Activated CD8-positive, alpha-beta T cell treated with anti-CD3 and anti-CD28 coated beads for 36 hours (primary cell): ENCODE data around the gene ZNF148. TPM values are rescaled to one million over a fixed set of nuclear protein-coding genes. Genes with fewer than 3 reads are reported as not detected.
A peak's percentile ranks its signal among the peaks of the same experiment; 100 is the strongest.

Experiments
- ATAC-seq: fragments of 200-7000 bp; cut with Tn5 transposase; one replicate; pipeline ENCODE4 v1.10.0; 2021; ENCODE audit warnings: mild to moderate bottlenecking, moderate library complexity
- CTCF ChIA-PET: fragments of 350-600 bp; sonication (Branson Sonifier 250); formaldehyde crosslinking; loops from one replicate; lab custom pipeline; 2021; ENCODE audit warnings: antibody characterized with exemption; lab: Charles Lee
- POLR2A ChIA-PET: fragments of 350-600 bp; sonication (Branson Sonifier 250); formaldehyde crosslinking; loops from one replicate; lab custom pipeline; 2021; ENCODE audit warnings: antibody characterized with exemption; lab: Charles Lee
- DNase-seq: peaks from one replicate; pipeline ENCODE4 v3.0.0-alpha.2; 2020
- H3K27ac Mint-ChIP-seq: one replicate; pipeline ENCODE4 v1.8.0; 2021; ENCODE audit warnings: mild to moderate bottlenecking, mixed read lengths
- H3K27me3 Mint-ChIP-seq: one replicate; pipeline ENCODE4 v1.8.0; 2021; ENCODE audit warnings: mixed read lengths
- H3K36me3 Mint-ChIP-seq: one replicate; pipeline ENCODE4 v1.8.0; 2021; ENCODE audit warnings: low read depth, mixed read lengths
- H3K4me1 Mint-ChIP-seq: one replicate; pipeline ENCODE4 v1.8.0; 2021; ENCODE audit warnings: low read depth, mixed read lengths
- H3K4me3 Mint-ChIP-seq: one replicate; pipeline ENCODE4 v1.8.0; 2021; ENCODE audit warnings: mild to moderate bottlenecking, moderate library complexity, mixed read lengths
- H3K9me3 Mint-ChIP-seq: one replicate; pipeline ENCODE4 v1.8.0; 2021; ENCODE audit warnings: mixed read lengths
- intact Hi-C: fragments of 100-400 bp; cut with micrococcal nuclease; formaldehyde crosslinking; loops from one replicate; pipeline ENCODE4 v1.10.0; 2022
- total RNA-seq, 2 experiments: library from RNA; stranded (reverse); gene quantifications; one replicate each; pipeline ENCODE4 v1.2.3, GENCODE V29; 2021
- TF ChIP-seq, protein P1 (sequence below): fragments of 200-600 bp; IDR thresholded peaks from one replicate; pipeline ENCODE4 v1.8.0; 2022; ENCODE audit warnings: antibody characterized with exemption, mild to moderate bottlenecking

Gene ZNF148
- total RNA-seq, 2 experiments from 2014 or later = 36.3 to 36.9 TPM

DNA sequence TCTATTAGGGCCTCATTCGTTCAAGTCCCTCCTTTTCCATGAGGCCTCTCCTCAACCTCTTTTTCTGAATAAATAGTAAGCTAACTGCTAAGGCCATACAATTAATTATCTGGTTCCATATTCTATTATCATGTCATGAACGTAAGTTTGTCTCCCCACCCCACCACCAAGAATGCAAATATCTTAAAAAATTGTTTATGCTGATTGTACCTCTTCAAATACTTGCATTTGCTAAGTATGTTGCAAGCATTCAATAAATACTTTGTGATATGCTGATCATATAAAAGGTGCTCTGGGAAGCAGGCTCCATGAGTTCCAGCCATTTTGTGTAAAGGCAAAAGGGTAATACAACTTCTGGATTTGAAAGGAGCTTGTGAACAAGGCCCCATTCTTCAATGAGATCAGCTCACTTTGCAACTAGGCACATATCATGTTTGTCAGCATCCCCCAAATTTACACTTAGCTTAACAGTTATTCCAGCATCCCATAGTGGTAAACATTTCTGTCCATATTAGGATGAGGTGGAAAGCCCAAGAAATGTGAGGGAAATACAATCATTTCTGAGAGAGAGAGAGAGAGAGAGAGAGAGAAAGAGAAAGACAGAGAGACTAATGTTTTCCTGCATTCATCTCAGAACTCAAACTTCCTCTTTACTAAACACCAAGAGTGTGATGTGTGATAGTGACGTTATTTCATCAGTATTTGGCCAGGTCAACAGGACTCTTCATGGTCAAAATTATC is 195.8 kb downstream of the ZNF148 start:
- ATAC-seq (no peak), DNase-seq (no peak)
- H3K27ac Mint-ChIP-seq = peak overlapping the region; percentile 17
- ChIA-PET POLR2A (interaction anchor here (0.6 kb wide), 1 partner anchor 130 kb away, joined by 3 read pairs; no protein-coding TSS in a partner anchor), CTCF (interaction anchor here (1.1 to 1.2 kb wide), 2 partner anchors 16 to 418 kb away, joined by 3 read pairs; no protein-coding TSS in a partner anchor)
- no peaks in the 10 kb centered on the region for H3K27me3 Mint-ChIP-seq
- H3K4me3 Mint-ChIP-seq = no peak overlapping the region
- H3K36me3 Mint-ChIP-seq = no peaks in the 10 kb centered on the region
- intact Hi-C loops = no loop called here
- peaks cover 2% of the 10 kb centered on the region for H3K4me1 Mint-ChIP-seq
- no peaks in the 10 kb centered on the region for H3K9me3 Mint-ChIP-seq
- TF ChIP-seq, protein P1, sequence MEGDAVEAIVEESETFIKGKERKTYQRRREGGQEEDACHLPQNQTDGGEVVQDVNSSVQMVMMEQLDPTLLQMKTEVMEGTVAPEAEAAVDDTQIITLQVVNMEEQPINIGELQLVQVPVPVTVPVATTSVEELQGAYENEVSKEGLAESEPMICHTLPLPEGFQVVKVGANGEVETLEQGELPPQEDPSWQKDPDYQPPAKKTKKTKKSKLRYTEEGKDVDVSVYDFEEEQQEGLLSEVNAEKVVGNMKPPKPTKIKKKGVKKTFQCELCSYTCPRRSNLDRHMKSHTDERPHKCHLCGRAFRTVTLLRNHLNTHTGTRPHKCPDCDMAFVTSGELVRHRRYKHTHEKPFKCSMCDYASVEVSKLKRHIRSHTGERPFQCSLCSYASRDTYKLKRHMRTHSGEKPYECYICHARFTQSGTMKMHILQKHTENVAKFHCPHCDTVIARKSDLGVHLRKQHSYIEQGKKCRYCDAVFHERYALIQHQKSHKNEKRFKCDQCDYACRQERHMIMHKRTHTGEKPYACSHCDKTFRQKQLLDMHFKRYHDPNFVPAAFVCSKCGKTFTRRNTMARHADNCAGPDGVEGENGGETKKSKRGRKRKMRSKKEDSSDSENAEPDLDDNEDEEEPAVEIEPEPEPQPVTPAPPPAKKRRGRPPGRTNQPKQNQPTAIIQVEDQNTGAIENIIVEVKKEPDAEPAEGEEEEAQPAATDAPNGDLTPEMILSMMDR = no peak

DNA sequence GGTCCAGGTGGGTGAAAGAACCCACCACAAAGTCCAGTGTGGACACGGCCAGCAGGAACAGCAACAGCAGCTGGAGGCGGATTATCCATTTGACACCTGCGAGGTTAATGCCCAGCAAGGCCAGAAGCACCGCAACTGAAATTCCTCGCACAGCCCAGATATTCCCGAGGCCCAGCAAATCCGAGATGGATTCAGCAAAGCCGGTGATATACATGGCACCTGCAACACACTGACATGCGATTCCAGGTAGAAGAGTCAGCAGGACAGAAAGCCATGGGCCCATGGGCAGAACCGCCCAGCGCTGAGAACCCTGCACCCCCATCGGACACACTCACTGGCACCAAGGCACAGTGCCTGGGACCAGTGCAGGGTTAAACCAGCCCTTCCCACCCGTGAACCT is 197.4 kb downstream of the ZNF148 start:
- no peak for DNase-seq
- H3K4me3 Mint-ChIP-seq = no peak overlapping the region
- no peak for ATAC-seq
- H3K27ac Mint-ChIP-seq = no peak overlapping the region
- peaks cover 2% of the 10 kb centered on the region for H3K4me1 Mint-ChIP-seq
- TF ChIP-seq, protein P1 = no peak
- ChIA-PET POLR2A (no interaction called here), CTCF (interaction anchor here (0.9 kb wide), 1 partner anchor 10 kb away, joined by 3 read pairs; no protein-coding TSS in a partner anchor)
- H3K36me3 Mint-ChIP-seq = no peaks in the 10 kb centered on the region
- peaks cover 2% of the 10 kb centered on the region for H3K27me3 Mint-ChIP-seq
- H3K9me3 Mint-ChIP-seq = peaks cover 9% of the 10 kb centered on the region
- intact Hi-C loops = no loop called here

Other genes with a start within 250 kb of the ZNF148 start
- 1 to 10 TPM; 1.1 to 1.6 TPM for gene SLC12A8, start 162.6 kb downstream of the ZNF148 start, total RNA-seq
- 10 to 100 TPM; 28.3 to 31.3 TPM for gene SNX4, start 144.9 kb upstream of the ZNF148 start, total RNA-seq
- gene OSBPL11, start 220.2 kb upstream of the ZNF148 start, total RNA-seq = 1 to 10 TPM; 9.4 to 10.0 TPM